Measurements from ENCODE around the gene RXFP2.

- no peak for TF ChIP-seq CTCF (IDR thresholded peaks at IDR 0.05)
- no peak for TF ChIP-seq POLR2AphosphoS5 (IDR thresholded peaks at IDR 0.05)
- TF ChIP-seq POLR2A (IDR thresholded peaks at IDR 0.05), result no peak
Observed at GRCh38 chr13:31807090-31807541, 67.8 kb downstream of the RXFP2 start.

Measured in prostate gland (tissue), 2 donors.